K562 (cell line): ENCODE results near the gene VDR. TPM values are rescaled to one million over a fixed set of nuclear protein-coding genes. Genes with fewer than 3 reads are reported as not detected.

ENCODE experiments used
- E4F1 ChIP-seq: fragments of 250-450 bp; sonication (Bioruptor Pico); IDR thresholded peaks from 2 replicates; pipeline ENCODE4 v1.5.0; 2021; ENCODE audit warnings: mild to moderate bottlenecking, borderline replicate concordance
- EHMT2 ChIP-seq: fragments of 450-650 bp; IDR thresholded peaks from 2 replicates; pipeline ENCODE4 v1.6.1; 2018; ENCODE audit warnings: antibody characterized with exemption
- GABPA ChIP-seq: fragments of 200-800 bp; sonication (Bioruptor generic); conservative IDR thresholded peaks from 2 replicates; pipeline ENCODE4 v1.6.1; 2016; ENCODE audit warnings: low read depth, missing genetic modification characterization, missing compliant biosample characterization
- HCFC1 ChIP-seq: IDR thresholded peaks from 2 replicates; pipeline ENCODE4 v1.6.1; 2012; ENCODE audit warnings: low read depth, low read length, improper control_type of control experiment
- IRF1 ChIP-seq: sonication (generic); formaldehyde crosslinking; IDR thresholded peaks from 2 replicates; pipeline ENCODE4 v1.8.0; 2022; ENCODE audit warnings: missing genetic modification reagents, mild to moderate bottlenecking, borderline replicate concordance
- MYBL2 ChIP-seq, 2 experiments: fragments of 450-650 bp in 1 of 2; sonication (generic) in 1 of 2; formaldehyde crosslinking in 1 of 2; IDR thresholded peaks; 2 replicates each; pipeline versions ENCODE4 v1.6.1 to v1.8.1; 2017 to 2022; ENCODE audit warnings: borderline replicate concordance in 1 of 2, inconsistent platforms in 1 of 2, low read depth in 1 of 2, mild to moderate bottlenecking in 1 of 2, missing genetic modification reagents in 1 of 2, moderate library complexity in 1 of 2
- SOX6 ChIP-seq: fragments of 450-650 bp; IDR thresholded peaks from 2 replicates; pipeline ENCODE4 v1.6.1; 2014; ENCODE audit warnings: mild to moderate bottlenecking
- XRCC5 ChIP-seq: fragments of 200-400 bp; formaldehyde crosslinking; IDR thresholded peaks from 2 replicates; pipeline ENCODE4 v1.6.1; 2017; ENCODE audit warnings: low read depth, mild to moderate bottlenecking, low read length
- ZBTB11 ChIP-seq, 3 experiments: fragments of 200-800 bp in 1 of 3; fragments of 250-450 bp in 1 of 3; fragments of 450-650 bp in 1 of 3; sonication (Bioruptor Pico) in 1 of 3; sonication (Bioruptor generic) in 1 of 3; formaldehyde crosslinking in 1 of 3; IDR thresholded peaks; 2 replicates each; pipeline versions ENCODE4 v1.6.1 to v1.8.0; 2016 to 2022; ENCODE audit warnings: mild to moderate bottlenecking in 2 of 3, missing genetic modification characterization in 2 of 3, missing compliant biosample characterization in 1 of 3, moderate library complexity in 1 of 3
- ZBTB9 ChIP-seq: fragments of 450-650 bp; formaldehyde crosslinking; IDR thresholded peaks from 2 replicates; pipeline ENCODE4 v1.4.0; 2020; ENCODE audit warnings: mild to moderate bottlenecking, moderate library complexity
- ZFP36 ChIP-seq: fragments of 150-350 bp; IDR thresholded peaks from 2 replicates; pipeline ENCODE4 v1.6.1; 2018; ENCODE audit warnings: low read length, low read depth; ENCODE audit not compliant: partially characterized antibody
- ZNF639 ChIP-seq, 2 experiments: fragments of 200-800 bp in 1 of 2; sonication (Bioruptor generic) in 1 of 2; sonication (generic) in 1 of 2; formaldehyde crosslinking in 1 of 2; IDR thresholded peaks in 1 of 2; conservative IDR thresholded peaks in 1 of 2; 2 replicates each; pipeline versions ENCODE4 v1.5.0 to v1.6.1; 2016 to 2020; ENCODE audit warnings: missing compliant biosample characterization in 1 of 2, missing genetic modification characterization in 1 of 2, missing genetic modification reagents in 1 of 2
- ZNF644 ChIP-seq: fragments of 200-800 bp; sonication (Bioruptor generic); IDR thresholded peaks from 2 replicates; pipeline ENCODE4 v1.6.1; 2016; ENCODE audit warnings: low read depth, missing genetic modification characterization, missing compliant biosample characterization
- polyA plus RNA-seq, 8 experiments: library from polyadenylated mRNA; depleted of rRNA in 4 of 8; stranded (reverse) in 5 of 8; unstranded in 3 of 8; fragments of >200 nt; fragmentation: Nextera tagmentation in 2 of 8; fragmentation: Illumina TruSeq in 1 of 8; extraction: Ambion mirVana in 2 of 8; extraction: Trizol in 1 of 8; gene quantifications; 2 replicates each; pipeline versions ENCODE4 v1.2.1 to v1.2.3, GENCODE V29; 2011 to 2014; ENCODE audit warnings: inconsistent platforms in 1 of 8, missing spikeins in 1 of 8
- total RNA-seq, 7 experiments: library from RNA; depleted of rRNA in 6 of 7; stranded (reverse); fragments of >200 nt in 6 of 7; fragmentation: Illumina TruSeq in 2 of 7; extraction: Trizol in 2 of 7; gene quantifications; 2 replicates each; pipeline versions ENCODE4 v1.2.1 to v1.2.3, GENCODE V29; 2011 to 2021; ENCODE audit warnings: low replicate concordance in 1 of 7

VDR gene
- total and polyA plus RNA-seq, 9 of the 15 experiments (the other 6 are each of a cell fraction or from before 2014, with no cell fraction given), result 0.61 to 4.8 (median 2.0) TPM

GRCh38 chr12:47819138-47819895 is 85.5 kb downstream of the VDR start (continued):
- TF ChIP-seq ZBTB11 (CRISPR knock-in tag; IDR thresholded peaks at IDR 0.05) (peak in 1 of 3 experiments; percentile 82; a peak in 2 of 6 replicates), E4F1 (CRISPR knock-in tag) (no peak), ZNF639 (CRISPR knock-in tag; conservative IDR thresholded peaks at IDR 0.05 in 1 of 2, IDR thresholded peaks at IDR 0.05 in 1 of 2) (no peak), XRCC5 (peak; percentile 36; the same call in 1 of the 2 replicates), MYBL2 (IDR thresholded peaks at IDR 0.05; ENCODE audit: low read depth) (no peak), MYBL2 (CRISPR knock-in tag; IDR thresholded peaks at IDR 0.05; ENCODE audit: borderline replicate concordance) (no peak), ZFP36 (no peak), HCFC1 (no peak), EHMT2 (no peak), IRF1 (CRISPR knock-in tag) (no peak), ZNF644 (0 out of 2 replicates have a peak, but pooled peaks have one; percentile 23), SOX6 (no peak), ZBTB9 (CRISPR knock-in tag) (peak; percentile 68; the same call in 1 of the 2 replicates), GABPA (tag) (peak; percentile 67)
